Fibroblast of lung (primary cell): Measurements from ENCODE around the gene WWP2. TPM values are rescaled to one million over a fixed set of nuclear protein-coding genes. Genes with fewer than 3 reads are reported as not detected.

ENCODE experiments used
- DNase-seq, 2 donors: peaks; one replicate each; pipeline versions ENCODE4 v3.0.0 to v3.0.0-alpha.2; 2010; ENCODE audit warnings: low read depth in 2 of 2
- H2AFZ ChIP-seq: 2 replicates; pipeline ENCODE4 v1.5.1; 2012; ENCODE audit warnings: low read length, control low read depth, inconsistent platforms
- H3K27ac ChIP-seq: 2 replicates; pipeline ENCODE4 v1.5.1; 2011; ENCODE audit warnings: low read length, control low read depth; ENCODE audit not compliant: insufficient read depth
- H3K27me3 ChIP-seq: 2 replicates; pipeline ENCODE4 v1.5.1; 2011; ENCODE audit warnings: mild to moderate bottlenecking, low read length; ENCODE audit not compliant: control insufficient read depth, insufficient read depth
- H3K36me3 ChIP-seq: 2 replicates; pipeline ENCODE4 v1.5.1; 2011; ENCODE audit warnings: low read length; ENCODE audit not compliant: control insufficient read depth, insufficient read depth
- H3K4me1 ChIP-seq: 2 replicates; pipeline ENCODE4 v1.5.1; 2011; ENCODE audit warnings: low read length; ENCODE audit not compliant: control insufficient read depth, insufficient read depth; ENCODE audit errors: extremely low read depth
- H3K4me2 ChIP-seq: 2 replicates; pipeline ENCODE4 v1.5.1; 2011; ENCODE audit warnings: low read length, control low read depth; ENCODE audit not compliant: insufficient read depth; ENCODE audit errors: extremely low read depth
- H3K4me3 ChIP-seq, 4 experiments: fragments of 200-600 bp in 1 of 4; sonication (generic) in 1 of 4; replicated peaks in 1 of 4; 2 replicates each; pipeline ENCODE4 v1.5.1; 2011 to 2016; ENCODE audit warnings: low read length in 4 of 4, low read depth in 3 of 4, mild to moderate bottlenecking in 3 of 4, control low read depth in 2 of 4, inconsistent platforms in 1 of 4, mixed read lengths in 1 of 4; ENCODE audit not compliant: insufficient read depth in 1 of 4; ENCODE audit errors: control extremely low read depth in 1 of 4
- H3K79me2 ChIP-seq: 2 replicates; pipeline ENCODE4 v1.5.1; 2012; ENCODE audit warnings: mild to moderate bottlenecking, low read length, inconsistent platforms; ENCODE audit not compliant: control insufficient read depth, insufficient read depth
- H3K9ac ChIP-seq: 2 replicates; pipeline ENCODE4 v1.5.1; 2011; ENCODE audit warnings: mild to moderate bottlenecking, low read length, control low read depth; ENCODE audit not compliant: insufficient read depth
- H3K9me3 ChIP-seq: 2 replicates; pipeline ENCODE4 v1.5.1; 2012; ENCODE audit warnings: low read depth, low read length; ENCODE audit not compliant: control insufficient read depth, insufficient read depth
- H4K20me1 ChIP-seq: 2 replicates; pipeline ENCODE4 v1.5.1; 2011; ENCODE audit warnings: low read length; ENCODE audit not compliant: control insufficient read depth, insufficient read depth; ENCODE audit errors: extremely low read depth
- EZH2 ChIP-seq: IDR thresholded peaks from 2 replicates; pipeline ENCODE4 v1.5.1; 2012; ENCODE audit warnings: low read length, control low read depth, mild to moderate bottlenecking; ENCODE audit errors: missing control alignments
- polyA plus RNA-seq, 2 donors: library from polyadenylated mRNA; depleted of rRNA in 1 of 2; stranded (reverse) in 1 of 2; unstranded in 1 of 2; fragments of >200 nt; gene quantifications; 2 replicates each; pipeline ENCODE4 v1.2.1, GENCODE V29; 2011 to 2012; ENCODE audit warnings: missing spikeins in 1 of 2
- total RNA-seq: library from RNA; depleted of rRNA; stranded (reverse); fragments of >200 nt; gene quantifications from 2 replicates; pipeline ENCODE4 v1.2.1, GENCODE V29; 2014
- TF ChIP-seq, protein P1 (sequence below), 2 donors: IDR thresholded peaks in 1 of 2; conservative IDR thresholded peaks in 1 of 2; 1 replicate in 1 of 2; 2 replicates in 1 of 2; pipeline ENCODE4 v1.5.1; 2011 to 2012; ENCODE audit warnings: low read length in 2 of 2, control low read depth in 1 of 2, inconsistent platforms in 1 of 2, low read depth in 1 of 2, mild to moderate bottlenecking in 1 of 2

WWP2 gene
- total and polyA plus RNA-seq, 2 donors (not counting 1 experiment from before 2014, with no cell fraction given), result 16.3 to 28.5 TPM

DNA sequence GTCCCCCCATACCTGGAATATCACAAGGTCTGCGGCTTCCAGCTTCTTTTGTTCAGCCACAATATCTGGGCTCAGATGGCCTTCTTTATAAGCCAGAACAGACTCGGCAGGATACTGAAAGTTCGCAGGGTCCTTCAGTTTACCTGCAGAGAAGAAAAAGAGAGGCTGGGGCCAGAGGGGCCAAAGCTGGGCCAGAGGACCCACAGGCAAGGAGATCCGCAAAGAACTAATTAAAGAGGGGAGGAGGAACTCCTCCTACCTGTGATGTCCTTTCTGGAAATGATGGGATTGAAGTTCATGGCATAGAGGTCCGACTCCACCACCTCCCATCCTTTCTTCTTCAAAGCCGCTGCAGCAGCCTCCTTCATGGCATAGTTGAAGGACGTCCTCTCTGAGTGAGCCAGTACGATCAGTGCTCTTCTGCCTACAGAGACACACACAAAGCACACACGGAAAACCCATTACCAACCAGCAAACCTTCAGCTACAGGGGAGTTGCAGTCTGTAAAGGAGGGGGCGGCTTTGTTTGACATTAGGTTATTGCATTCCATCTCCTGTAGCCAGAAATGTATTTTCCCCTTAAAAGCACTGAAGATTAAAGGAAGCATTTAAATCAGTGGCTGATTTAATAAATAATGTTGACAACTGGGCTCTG lies 43.9 kb upstream of the WWP2 start:
- H3K4me1 ChIP-seq, result no peaks in the 10 kb centered on the region
- H3K27me3 ChIP-seq, result no peaks in the 10 kb centered on the region
- H2AFZ ChIP-seq, result no peak overlapping the region
- no peaks in the 10 kb centered on the region for H3K9me3 ChIP-seq
- H3K27ac ChIP-seq, result no peak overlapping the region
- no peak overlapping the region for H3K4me3 ChIP-seq
- peaks cover 21% of the 10 kb centered on the region for H3K36me3 ChIP-seq
- peaks cover 36% of the 10 kb centered on the region for H3K79me2 ChIP-seq
- H3K9ac ChIP-seq, result no peak overlapping the region
- no peak overlapping the region for H3K4me2 ChIP-seq
- H4K20me1 ChIP-seq, result no peaks in the 10 kb centered on the region
- no peak for DNase-seq
- TF ChIP-seq, protein P1, sequence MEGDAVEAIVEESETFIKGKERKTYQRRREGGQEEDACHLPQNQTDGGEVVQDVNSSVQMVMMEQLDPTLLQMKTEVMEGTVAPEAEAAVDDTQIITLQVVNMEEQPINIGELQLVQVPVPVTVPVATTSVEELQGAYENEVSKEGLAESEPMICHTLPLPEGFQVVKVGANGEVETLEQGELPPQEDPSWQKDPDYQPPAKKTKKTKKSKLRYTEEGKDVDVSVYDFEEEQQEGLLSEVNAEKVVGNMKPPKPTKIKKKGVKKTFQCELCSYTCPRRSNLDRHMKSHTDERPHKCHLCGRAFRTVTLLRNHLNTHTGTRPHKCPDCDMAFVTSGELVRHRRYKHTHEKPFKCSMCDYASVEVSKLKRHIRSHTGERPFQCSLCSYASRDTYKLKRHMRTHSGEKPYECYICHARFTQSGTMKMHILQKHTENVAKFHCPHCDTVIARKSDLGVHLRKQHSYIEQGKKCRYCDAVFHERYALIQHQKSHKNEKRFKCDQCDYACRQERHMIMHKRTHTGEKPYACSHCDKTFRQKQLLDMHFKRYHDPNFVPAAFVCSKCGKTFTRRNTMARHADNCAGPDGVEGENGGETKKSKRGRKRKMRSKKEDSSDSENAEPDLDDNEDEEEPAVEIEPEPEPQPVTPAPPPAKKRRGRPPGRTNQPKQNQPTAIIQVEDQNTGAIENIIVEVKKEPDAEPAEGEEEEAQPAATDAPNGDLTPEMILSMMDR (conservative IDR thresholded peaks at IDR 0.05 in 1 of 2, IDR thresholded peaks at IDR 0.05 in 1 of 2; ENCODE audit: low read depth in 1 of 2, low read length in 2 of 2), result no peak
- TF ChIP-seq EZH2, result no peak

DNA sequence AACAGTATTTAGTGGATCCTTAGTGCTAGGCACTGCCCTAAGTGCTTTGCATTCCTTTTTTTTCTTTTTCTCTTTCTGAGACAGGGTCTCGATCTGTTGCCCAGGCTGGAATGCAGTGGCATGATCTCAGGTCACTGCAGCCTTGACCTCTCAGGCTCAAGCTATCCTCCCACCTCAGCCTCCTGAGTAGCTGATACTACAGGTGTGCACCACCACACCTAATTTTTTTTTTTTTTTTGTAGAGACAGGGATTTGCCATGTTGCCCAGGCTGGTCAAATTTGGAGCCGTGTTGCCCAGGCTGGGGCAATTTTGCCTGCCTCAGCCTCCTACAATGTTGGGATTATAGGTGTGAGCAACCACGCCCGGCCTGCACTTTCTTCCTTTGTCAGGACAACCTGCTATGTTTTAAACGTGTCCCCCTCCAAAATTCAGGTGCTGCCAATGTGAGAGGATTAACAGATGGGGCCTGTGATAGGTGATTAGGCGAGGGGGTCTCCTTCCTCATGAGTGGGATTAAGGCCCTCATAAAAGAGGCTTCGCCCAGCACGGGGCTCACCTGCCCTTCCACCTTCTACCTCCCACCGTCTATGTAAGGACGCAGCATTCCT lies 41.2 kb upstream of the WWP2 start:
- Histone ChIP-seq H3K4me3 (no peak overlapping the region), H3K79me2 (peaks cover 63% of the 10 kb centered on the region)
- no peak for DNase-seq

DNA sequence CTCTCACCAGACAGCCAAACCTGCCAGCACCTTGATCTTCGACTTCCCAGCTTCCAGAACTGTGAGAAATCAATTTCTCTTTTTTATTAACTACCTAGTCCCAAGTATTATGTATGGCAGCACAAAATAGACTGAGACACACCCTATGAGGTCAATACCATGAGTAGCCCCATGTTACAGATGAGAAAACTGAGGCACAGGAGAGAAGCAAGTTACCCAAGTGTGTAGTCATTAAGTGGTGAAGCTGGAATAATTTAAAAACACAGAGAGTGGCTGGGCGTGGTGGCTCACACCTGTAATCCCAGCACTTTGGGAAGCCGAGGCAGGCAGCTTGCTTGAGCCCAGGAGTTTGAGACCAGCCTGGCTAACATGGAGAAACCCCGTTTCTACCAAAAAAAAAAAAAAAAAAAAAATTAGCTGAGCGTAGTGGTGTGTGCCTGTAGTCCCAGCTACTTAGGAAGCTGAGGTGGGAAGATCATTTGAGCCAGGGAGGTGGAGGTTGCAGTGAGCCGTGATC lies 40.6 kb upstream of the WWP2 start:
- no peaks in the 10 kb centered on the region for H4K20me1 ChIP-seq
- no peak overlapping the region for H3K27ac ChIP-seq
- no peaks in the 10 kb centered on the region for H3K9me3 ChIP-seq
- H3K4me2 ChIP-seq, result no peak overlapping the region
- peaks cover 15% of the 10 kb centered on the region for H3K36me3 ChIP-seq
- no peak overlapping the region for H2AFZ ChIP-seq
- no peak overlapping the region for H3K4me3 ChIP-seq
- peaks cover 2% of the 10 kb centered on the region for H3K4me1 ChIP-seq
- TF ChIP-seq EZH2, result no peak
- TF ChIP-seq, protein P1 (conservative IDR thresholded peaks at IDR 0.05 in 1 of 2, IDR thresholded peaks at IDR 0.05 in 1 of 2; ENCODE audit: low read depth in 1 of 2, low read length in 2 of 2), result no peak
- no peak for DNase-seq
- peaks cover 65% of the 10 kb centered on the region for H3K79me2 ChIP-seq
- H3K9ac ChIP-seq, result no peak overlapping the region
- H3K27me3 ChIP-seq, result no peaks in the 10 kb centered on the region

More for the DNA sequence above, 41.2 kb upstream of the WWP2 start:
- TF ChIP-seq, protein P1 (conservative IDR thresholded peaks at IDR 0.05 in 1 of 2, IDR thresholded peaks at IDR 0.05 in 1 of 2; ENCODE audit: low read depth in 1 of 2, low read length in 2 of 2), result no peak
- no peak for TF ChIP-seq EZH2
- H3K27ac ChIP-seq, result no peak overlapping the region
- H3K9me3 ChIP-seq, result no peaks in the 10 kb centered on the region
- H3K27me3 ChIP-seq, result no peaks in the 10 kb centered on the region
- no peaks in the 10 kb centered on the region for H4K20me1 ChIP-seq
- H3K36me3 ChIP-seq, result peaks cover 16% of the 10 kb centered on the region
- no peak overlapping the region for H3K9ac ChIP-seq
- no peak overlapping the region for H2AFZ ChIP-seq
- peaks cover 2% of the 10 kb centered on the region for H3K4me1 ChIP-seq
- no peak overlapping the region for H3K4me2 ChIP-seq
